GM18858 (cell line): Measurements from ENCODE around the gene PLXNB3.
"Not testable (repeated sequence)": the region's sequence is repeated elsewhere in the genome, so short reads cannot be mapped to it uniquely, and the experiment has no call there.

Experiments used
- ATAC-seq: cut with Tn5 transposase; IDR thresholded peaks from one replicate; pipeline ENCODE4 v1.9.1; 2021; ENCODE audit not compliant: unreplicated experiment

Gene PLXNB3

DNA sequence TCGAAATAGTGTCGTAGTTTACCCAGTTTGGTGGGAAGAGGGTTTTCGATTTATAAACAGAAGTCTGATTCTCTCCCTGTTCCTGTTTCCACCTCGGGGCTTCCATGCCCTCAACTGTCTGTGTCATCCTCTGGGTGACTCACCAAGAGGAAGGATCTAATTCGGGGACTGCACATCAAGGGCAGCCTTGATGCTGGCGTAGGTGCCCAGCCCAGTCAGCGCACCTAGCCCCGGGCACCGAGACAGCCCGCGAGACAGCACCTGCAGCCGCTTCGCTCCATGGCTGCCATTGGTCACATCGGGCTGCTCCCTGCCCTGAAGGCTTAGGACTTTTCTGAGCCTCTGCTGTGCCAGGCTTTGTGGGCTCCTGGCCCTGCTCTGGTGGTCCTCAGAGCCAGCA lies 31.6 kb upstream of the PLXNB3 start:
- ATAC-seq: no peak

GRCh38 chrX:153733651-153734240 lies 30.3 kb upstream of the PLXNB3 start:
- no peak for ATAC-seq

DNA sequence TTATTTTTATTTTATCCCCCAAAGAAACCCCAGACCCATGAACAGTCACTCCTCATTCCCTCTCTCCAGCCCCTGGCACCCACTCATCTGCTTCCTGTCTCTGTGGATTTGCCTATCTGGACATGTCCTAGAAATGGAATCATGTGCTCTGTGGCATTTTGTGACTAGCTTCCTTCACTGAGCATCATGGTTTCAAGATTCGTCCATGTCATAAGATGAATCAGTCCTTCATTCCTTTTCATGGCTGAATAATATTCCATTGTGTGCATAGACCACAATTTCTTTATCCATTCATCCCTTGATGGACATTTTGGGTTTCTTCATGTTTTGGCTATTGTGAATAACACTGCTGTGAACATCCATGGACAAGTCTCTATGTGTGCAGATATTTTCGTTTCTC lies 29.2 kb upstream of the PLXNB3 start:
- no peak for ATAC-seq

GRCh38 chrX:153735274-153735673 lies 28.8 kb upstream of the PLXNB3 start:
- no peak for ATAC-seq

- no peak for ATAC-seq
Measured at GRCh38 chrX:153736071-153736820, 27.8 kb upstream of the PLXNB3 start.

DNA sequence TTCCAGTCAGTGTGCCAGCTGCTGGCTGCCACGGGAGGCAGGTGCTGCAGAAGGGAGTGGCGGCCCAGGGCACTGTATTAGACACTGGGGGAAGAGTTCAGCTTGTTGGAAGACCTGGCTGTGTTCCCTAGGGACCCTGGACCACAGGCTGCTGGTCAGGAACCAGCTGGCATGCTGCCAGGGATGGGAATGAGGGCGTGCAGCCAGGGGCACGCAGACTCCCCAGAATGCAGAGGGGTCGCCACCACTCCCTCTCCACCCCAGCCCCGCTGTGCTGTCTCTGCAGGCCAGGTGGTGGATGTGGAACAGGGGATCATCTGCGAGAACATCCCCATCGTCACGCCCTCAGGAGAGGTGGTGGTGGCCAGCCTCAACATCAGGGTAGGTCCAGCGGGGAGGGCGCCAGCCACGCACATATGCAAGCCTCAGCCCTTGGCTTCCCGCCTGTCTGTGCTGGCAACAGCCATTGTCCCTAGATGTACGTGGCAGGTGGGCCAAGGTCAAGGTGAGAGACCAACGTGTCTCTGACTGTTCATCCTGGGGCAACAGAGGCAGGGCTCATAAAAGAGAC lies 27.1 kb upstream of the PLXNB3 start:
- ATAC-seq: no peak

GRCh38 chrX:153738056-153738605 lies 25.9 kb upstream of the PLXNB3 start:
- no peak for ATAC-seq

GRCh38 chrX:153739754-153740486 lies 24.1 kb upstream of the PLXNB3 start:
- no peak for ATAC-seq

DNA sequence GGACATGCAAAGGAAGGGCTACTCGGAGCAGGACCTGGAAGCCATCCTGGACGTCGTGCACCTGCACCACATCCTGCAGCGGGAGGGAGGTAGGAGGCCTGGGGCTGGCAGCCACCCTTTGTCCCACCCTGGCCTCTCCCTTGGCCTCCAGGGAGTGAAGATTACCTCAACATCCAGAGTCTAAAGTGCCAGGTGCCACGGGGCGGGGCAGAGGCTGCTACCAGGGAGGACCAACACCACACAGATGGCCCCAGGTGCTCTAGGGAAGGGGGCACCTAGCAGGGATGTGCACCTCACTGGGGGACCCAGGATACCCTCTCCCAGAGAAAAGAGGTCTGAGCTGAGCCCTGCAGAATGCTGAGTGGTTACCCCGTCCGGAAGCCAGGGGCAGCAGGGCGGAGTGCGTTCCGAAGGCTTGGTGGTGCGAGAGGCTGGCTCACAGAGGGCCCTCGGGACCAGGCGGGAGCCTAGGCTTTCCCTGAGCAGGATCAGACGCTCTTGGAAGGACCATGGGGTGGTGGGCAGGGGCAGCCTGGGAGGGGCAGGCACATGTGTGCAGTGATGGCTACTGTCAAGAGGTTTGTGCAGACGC lies 23.3 kb upstream of the PLXNB3 start:
- ATAC-seq: no peak

GRCh38 chrX:153741446-153741845 lies 22.6 kb upstream of the PLXNB3 start:
- no peak for ATAC-seq

DNA sequence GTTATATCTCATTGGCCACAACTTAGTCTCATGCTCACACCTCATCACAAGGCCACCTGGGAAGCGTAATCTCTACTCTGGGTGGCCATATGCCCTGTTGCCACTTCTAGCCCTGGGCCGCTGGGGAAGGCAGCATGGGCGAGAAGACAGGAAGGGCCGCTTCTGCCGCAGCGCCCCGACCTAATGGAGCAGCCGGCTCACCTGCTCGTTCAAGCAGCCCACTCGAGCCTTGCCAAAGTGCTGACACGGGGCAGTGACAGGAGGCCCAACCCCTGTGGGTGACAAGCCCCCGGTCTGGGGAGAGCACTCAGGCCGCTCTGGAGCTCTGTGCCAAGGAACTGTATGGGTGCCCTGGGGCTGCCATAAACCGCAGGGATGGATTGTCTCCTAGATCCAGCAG lies 21.9 kb upstream of the PLXNB3 start:
- not testable (repeated sequence) for ATAC-seq

DNA sequence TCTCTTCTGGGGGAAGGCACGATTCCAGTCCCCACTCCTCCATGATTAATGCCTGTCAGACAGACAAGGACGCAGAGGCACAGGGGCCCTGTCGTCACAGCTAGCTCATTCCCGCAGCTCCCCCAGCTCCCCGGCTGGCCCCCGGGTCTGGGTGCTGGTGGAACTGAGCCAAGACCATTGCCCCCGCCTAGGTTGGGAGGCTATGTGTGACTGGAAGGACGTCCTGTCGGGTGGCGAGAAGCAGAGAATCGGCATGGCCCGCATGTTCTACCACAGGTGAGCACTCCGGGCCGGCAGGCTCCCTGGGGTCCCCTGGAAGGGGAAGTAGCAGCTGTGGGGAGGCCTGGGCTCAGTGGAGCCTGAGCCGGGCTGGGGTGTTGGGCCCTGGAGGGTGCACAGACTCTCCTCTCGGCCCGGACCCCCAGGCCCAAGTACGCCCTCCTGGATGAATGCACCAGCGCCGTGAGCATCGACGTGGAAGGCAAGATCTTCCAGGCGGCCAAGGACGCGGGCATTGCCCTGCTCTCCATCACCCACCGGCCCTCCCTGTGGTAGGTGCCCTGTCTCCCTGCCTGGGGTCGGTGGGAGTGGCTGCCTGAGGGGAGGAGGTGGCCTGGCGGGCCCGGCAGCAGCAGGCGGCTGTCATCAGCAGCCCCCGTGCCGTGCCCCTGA lies 21.1 kb upstream of the PLXNB3 start:
- not testable (repeated sequence) for ATAC-seq

- not testable (repeated sequence) for ATAC-seq
Measured at GRCh38 chrX:153743468-153744209, 20.4 kb upstream of the PLXNB3 start.

DNA sequence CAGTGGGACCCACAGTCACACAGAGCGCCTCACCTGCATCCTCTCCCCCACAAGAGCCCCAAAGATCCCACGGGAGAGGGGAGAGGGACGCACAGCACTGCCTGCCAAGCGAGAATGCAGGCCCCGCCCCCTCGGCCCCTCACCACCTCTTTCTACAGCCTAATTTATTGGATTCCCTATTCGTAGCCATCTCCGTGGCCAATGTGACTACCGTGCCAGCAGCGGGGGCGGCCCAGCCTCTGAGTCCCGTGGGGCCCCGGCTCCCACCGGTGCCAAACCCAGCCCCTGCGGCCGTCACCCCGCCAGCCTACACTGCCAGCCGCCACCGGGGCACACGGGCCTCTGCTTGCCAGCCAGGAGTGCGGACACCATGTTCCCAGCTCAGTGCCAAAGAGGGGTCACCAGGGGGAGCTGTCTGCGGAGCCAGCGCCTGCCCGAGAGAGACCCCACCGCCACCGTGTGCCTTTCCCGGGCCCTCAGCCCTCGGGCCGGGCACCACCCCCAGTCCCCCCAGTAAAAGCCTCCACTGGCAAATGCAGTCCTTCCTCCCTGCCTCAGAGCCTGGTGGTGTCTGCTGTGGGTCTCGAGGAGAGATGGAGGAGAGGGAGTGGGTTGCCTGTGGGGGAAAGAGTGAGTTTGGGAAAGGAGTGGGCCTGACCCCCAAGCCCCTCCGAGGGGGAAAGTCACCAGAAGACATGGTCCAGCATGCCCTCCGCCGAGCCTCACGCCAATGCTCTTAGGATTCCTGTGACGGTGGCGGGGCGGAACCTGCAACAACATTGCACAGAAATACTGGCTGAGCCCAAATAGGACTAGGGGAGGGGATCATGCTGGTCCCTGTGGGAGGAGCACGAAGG lies 19.6 kb upstream of the PLXNB3 start:
- no peak for ATAC-seq

GRCh38 chrX:153745067-153745433 lies 19.0 kb upstream of the PLXNB3 start:
- not testable (repeated sequence) for ATAC-seq

GRCh38 chrX:153746359-153746758 lies 17.7 kb upstream of the PLXNB3 start:
- ATAC-seq: no peak

- ATAC-seq: not testable (repeated sequence)
Measured at GRCh38 chrX:153746991-153747390, 17.1 kb upstream of the PLXNB3 start.

GRCh38 chrX:153749017-153749416 lies 15.0 kb upstream of the PLXNB3 start:
- ATAC-seq: not testable (repeated sequence)
